ENCODE measurements around the gene ALG13.

The ALG13 gene

DNA sequence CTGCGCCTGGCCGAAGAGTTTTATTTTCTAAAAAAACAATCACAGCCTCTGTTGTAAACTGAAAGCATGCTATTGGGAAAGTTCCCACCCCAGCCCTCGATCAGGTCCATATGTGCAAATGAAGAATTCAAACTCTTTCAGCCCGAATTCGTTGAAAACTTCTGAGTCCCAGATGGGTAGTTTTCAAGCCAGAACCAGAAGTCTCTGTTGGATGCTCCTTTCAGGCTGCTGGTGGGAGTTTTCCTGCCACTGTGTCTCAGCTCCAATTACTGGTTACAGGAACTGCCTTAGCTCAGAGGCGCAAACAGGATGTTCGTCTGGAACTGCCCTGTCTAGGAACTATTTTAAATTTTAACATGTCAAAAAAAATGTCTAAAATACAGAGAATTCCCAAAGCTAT lies 9.3 kb upstream of the ALG13 start:
- DNase-seq (ENCODE audit: extremely low spot score) = no peak
- TF ChIP-seq BHLHE40 (IDR thresholded peaks at IDR 0.05; ENCODE audit: borderline replicate concordance) (no peak), ARNT (IDR thresholded peaks at IDR 0.05) (no peak), SP1 (IDR thresholded peaks at IDR 0.05) (no peak), ELF4 (IDR thresholded peaks at IDR 0.05) (no peak), FOXK2 (IDR thresholded peaks at IDR 0.05) (no peak), LEF1 (IDR thresholded peaks at IDR 0.05; ENCODE audit: borderline replicate concordance) (no peak), L3MBTL2 (conservative IDR thresholded peaks at IDR 0.05) (no peak), NFRKB (IDR thresholded peaks at IDR 0.05) (no peak), ZNF384 (IDR thresholded peaks at IDR 0.05) (no peak)
- TF ChIP-seq, protein P1, sequence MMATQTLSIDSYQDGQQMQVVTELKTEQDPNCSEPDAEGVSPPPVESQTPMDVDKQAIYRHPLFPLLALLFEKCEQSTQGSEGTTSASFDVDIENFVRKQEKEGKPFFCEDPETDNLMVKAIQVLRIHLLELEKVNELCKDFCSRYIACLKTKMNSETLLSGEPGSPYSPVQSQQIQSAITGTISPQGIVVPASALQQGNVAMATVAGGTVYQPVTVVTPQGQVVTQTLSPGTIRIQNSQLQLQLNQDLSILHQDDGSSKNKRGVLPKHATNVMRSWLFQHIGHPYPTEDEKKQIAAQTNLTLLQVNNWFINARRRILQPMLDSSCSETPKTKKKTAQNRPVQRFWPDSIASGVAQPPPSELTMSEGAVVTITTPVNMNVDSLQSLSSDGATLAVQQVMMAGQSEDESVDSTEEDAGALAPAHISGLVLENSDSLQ (IDR thresholded peaks at IDR 0.05) = no peak
- ChIA-PET POLR2A (interaction anchor here (1.5 kb wide), 1 partner anchor 10 kb away, joined by 5 read pairs; the partner anchor contains the start of gene ALG13), CTCF (no interaction called here)

DNA sequence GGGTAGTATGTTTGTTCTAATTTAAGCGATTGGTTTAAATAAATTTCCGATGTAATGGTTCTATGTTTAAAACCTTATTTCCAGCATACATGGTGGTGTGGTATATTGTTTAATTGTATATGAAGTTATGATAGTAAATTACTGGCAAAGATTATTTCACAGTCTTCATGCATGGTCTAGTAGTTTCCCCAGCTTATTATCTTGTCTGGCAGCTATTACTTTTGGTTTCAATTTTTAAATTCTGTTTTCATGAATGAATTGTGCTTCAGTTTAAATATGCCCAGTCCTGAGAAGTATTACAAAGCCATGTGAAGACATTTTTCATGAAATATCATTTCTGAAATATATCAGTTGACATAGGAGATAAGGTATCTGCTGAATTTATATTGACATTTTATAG lies 6.3 kb downstream of the ALG13 start:
- no peak for DNase-seq (ENCODE audit: extremely low spot score)
- POLR2A ChIA-PET = no interaction called here
- TF ChIP-seq HDGF (IDR thresholded peaks at IDR 0.05; ENCODE audit: borderline replicate concordance) = no peak
- no peak for TF ChIP-seq CTBP1 (IDR thresholded peaks at IDR 0.05; ENCODE audit: borderline replicate concordance)
- no peak for TF ChIP-seq BHLHE40 (IDR thresholded peaks at IDR 0.05; ENCODE audit: borderline replicate concordance)
- TF ChIP-seq, protein P1 (IDR thresholded peaks at IDR 0.05) = no peak
- no peak for TF ChIP-seq ARNT (IDR thresholded peaks at IDR 0.05)
- no peak for TF ChIP-seq FOXK2 (IDR thresholded peaks at IDR 0.05)
- CTCF ChIA-PET = no interaction called here

DNA sequence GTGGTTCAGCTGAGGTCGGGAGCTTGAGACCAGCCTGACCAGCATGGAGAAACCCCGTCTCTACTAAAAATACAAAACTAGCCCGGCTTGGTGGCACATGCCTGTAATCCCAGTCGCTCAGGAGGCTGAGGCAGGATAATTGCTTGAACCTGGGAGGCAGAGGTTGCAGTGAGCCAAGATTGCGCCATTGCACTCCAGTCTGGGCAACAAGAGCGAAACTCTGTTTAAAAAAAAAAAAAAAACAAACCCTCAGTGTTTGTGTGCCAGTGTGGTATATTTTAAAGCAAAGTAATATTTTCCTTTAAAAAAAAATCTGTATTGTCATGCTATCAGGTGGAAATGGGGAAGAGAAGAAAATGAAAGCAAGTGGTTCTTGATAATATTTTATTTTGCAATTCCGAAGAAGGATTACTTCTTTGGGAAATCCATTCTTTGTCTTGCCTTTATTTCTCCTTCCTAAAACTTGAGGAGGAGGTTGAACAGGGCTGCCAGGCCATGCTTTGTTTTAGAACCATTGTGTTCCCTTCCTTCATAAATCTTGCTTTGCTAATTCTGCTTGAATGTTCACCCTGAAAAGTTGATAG lies 14.4 kb downstream of the ALG13 start:
- CTCF ChIA-PET = no interaction called here
- TF ChIP-seq FOXA1 (IDR thresholded peaks at IDR 0.05) (no peak), SUZ12 (IDR thresholded peaks at IDR 0.05) (no peak), ZNF384 (IDR thresholded peaks at IDR 0.05) (no peak), L3MBTL2 (conservative IDR thresholded peaks at IDR 0.05) (no peak), NFRKB (IDR thresholded peaks at IDR 0.05) (no peak), LEF1 (IDR thresholded peaks at IDR 0.05; ENCODE audit: borderline replicate concordance) (no peak), SP1 (IDR thresholded peaks at IDR 0.05) (no peak), CTBP1 (IDR thresholded peaks at IDR 0.05; ENCODE audit: borderline replicate concordance) (no peak), HDGF (IDR thresholded peaks at IDR 0.05; ENCODE audit: borderline replicate concordance) (no peak), ELF4 (IDR thresholded peaks at IDR 0.05) (no peak), FOXK2 (IDR thresholded peaks at IDR 0.05) (no peak), TARDBP (IDR thresholded peaks at IDR 0.05) (no peak), BHLHE40 (IDR thresholded peaks at IDR 0.05; ENCODE audit: borderline replicate concordance) (no peak), ARNT (IDR thresholded peaks at IDR 0.05) (no peak), FOXM1 (IDR thresholded peaks at IDR 0.05; ENCODE audit: borderline replicate concordance) (no peak)
- TF ChIP-seq, protein P1 (IDR thresholded peaks at IDR 0.05) = no peak
- POLR2A ChIA-PET = no interaction called here
- DNase-seq (ENCODE audit: extremely low spot score) = no peak

DNA sequence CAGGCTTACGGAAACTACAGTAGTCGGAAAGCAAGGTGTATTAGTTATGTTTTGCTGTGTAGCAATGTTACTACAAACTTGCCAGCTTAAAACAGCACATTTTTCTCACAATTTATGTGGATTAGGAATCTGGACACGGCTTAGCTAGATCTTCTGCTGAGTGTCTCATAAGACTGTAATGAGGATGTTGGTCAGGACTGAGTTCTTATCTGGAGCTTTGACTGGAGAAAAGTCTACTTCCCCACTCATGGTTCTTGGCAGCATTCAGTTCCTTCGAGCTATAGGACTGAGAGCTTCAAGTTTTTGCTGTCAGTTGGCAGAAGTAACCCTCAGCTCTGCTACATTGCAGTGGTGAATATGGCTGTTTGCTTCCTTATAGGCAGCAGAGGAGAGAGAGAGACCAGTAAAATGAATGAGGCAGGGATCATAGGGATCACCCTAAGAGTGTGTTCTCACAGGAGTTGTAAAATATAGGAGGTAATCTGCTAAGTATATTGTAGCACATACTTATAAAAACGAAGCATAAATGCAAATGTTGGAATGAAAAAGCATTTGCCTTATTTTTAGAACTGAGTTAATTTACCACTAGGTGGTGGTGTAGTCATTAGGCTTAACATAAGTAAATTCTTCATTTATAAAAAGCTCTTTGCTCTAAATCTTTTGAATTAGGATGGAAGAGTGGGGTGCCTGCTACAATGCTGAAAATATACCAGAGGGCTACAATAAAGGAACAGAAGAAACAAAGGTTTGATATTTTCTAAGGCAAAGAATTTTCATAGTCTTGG lies 38.6 kb downstream of the ALG13 start:
- ChIA-PET CTCF (interaction anchor here (0.6 to 1.3 kb wide), 2 partner anchors 10 to 1484 kb away, joined by 3 to 7 read pairs; no protein-coding TSS in a partner anchor), POLR2A (no interaction called here)
- DNase-seq (ENCODE audit: extremely low spot score) = no peak
- TF ChIP-seq NFRKB (IDR thresholded peaks at IDR 0.05) = no peak
- TF ChIP-seq SP1 (IDR thresholded peaks at IDR 0.05) = no peak
- no peak for TF ChIP-seq HDGF (IDR thresholded peaks at IDR 0.05; ENCODE audit: borderline replicate concordance)
- TF ChIP-seq, protein P1 (IDR thresholded peaks at IDR 0.05) = no peak
- no peak for TF ChIP-seq SUZ12 (IDR thresholded peaks at IDR 0.05)
- no peak for TF ChIP-seq FOXK2 (IDR thresholded peaks at IDR 0.05)
- TF ChIP-seq FOXA1 (IDR thresholded peaks at IDR 0.05) = no peak
- TF ChIP-seq CTBP1 (IDR thresholded peaks at IDR 0.05; ENCODE audit: borderline replicate concordance) = no peak
- no peak for TF ChIP-seq FOXM1 (IDR thresholded peaks at IDR 0.05; ENCODE audit: borderline replicate concordance)
- TF ChIP-seq ARNT (IDR thresholded peaks at IDR 0.05) = no peak
- no peak for TF ChIP-seq L3MBTL2 (conservative IDR thresholded peaks at IDR 0.05)

DNA sequence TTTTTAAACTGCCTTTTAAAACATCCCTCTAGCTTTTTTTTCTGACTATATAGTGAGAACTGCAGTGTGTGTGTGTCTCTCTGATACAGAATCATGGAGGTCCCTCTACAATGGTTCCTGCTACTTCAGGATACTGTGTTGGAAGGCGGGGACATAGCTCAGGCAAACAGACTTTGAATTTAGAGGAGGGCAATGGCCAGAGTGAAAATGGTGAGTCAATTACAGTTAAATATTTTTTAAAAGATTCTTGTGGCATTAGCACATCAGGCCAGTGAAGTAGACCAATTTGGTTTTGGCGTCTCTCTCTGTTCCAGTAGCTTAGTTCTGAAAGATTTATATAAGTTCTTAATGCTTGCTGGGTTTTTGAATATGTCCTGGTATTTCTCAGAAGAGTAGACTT lies 47.1 kb downstream of the ALG13 start:
- POLR2A ChIA-PET = no interaction called here
- no peak for DNase-seq (ENCODE audit: extremely low spot score)
- no peak for TF ChIP-seq LEF1 (IDR thresholded peaks at IDR 0.05; ENCODE audit: borderline replicate concordance)
- TF ChIP-seq FOXA1 (IDR thresholded peaks at IDR 0.05) = no peak
- no peak for TF ChIP-seq ELF4 (IDR thresholded peaks at IDR 0.05)
- no peak for TF ChIP-seq TARDBP (IDR thresholded peaks at IDR 0.05)
- TF ChIP-seq BHLHE40 (IDR thresholded peaks at IDR 0.05; ENCODE audit: borderline replicate concordance) = no peak
- TF ChIP-seq L3MBTL2 (conservative IDR thresholded peaks at IDR 0.05) = no peak
- TF ChIP-seq HDGF (IDR thresholded peaks at IDR 0.05; ENCODE audit: borderline replicate concordance) = no peak
- CTCF ChIA-PET = no interaction called here

Data from HEK293T (cell line).